PFSK-1 (cell line): ENCODE measurements around the gene ONECUT3. TPM values are rescaled to one million over a fixed set of nuclear protein-coding genes. Genes with fewer than 3 reads are reported as not detected.

ENCODE experiments used
- FOXP2 ChIP-seq: optimal IDR thresholded peaks from 2 replicates; pipeline ENCODE3; 2011; ENCODE audit warnings: borderline replicate concordance, control low read depth, inconsistent platforms; ENCODE audit not compliant: insufficient read depth; ENCODE audit errors: extremely low read length, extremely low read depth
- POLR2AphosphoS5 ChIP-seq: IDR thresholded peaks from 2 replicates; pipeline ENCODE4 v1.6.1; 2012; ENCODE audit warnings: low read depth, mild to moderate bottlenecking, control low read depth, low read length, moderate library complexity
- SIN3A ChIP-seq: IDR thresholded peaks from 2 replicates; pipeline ENCODE4 v1.6.1; 2012; ENCODE audit warnings: mild to moderate bottlenecking, low read length, moderate library complexity, borderline replicate concordance; ENCODE audit not compliant: insufficient read depth
- TAF1 ChIP-seq: IDR thresholded peaks from 2 replicates; pipeline ENCODE4 v1.6.1; 2012; ENCODE audit warnings: low read length, control low read depth, borderline replicate concordance; ENCODE audit not compliant: insufficient read depth
- polyA plus RNA-seq: library from polyadenylated mRNA; unstranded; fragments of >200 nt; gene quantifications from one replicate; pipeline ENCODE4 v1.2.1, GENCODE V29; 2012; ENCODE audit warnings: low read depth, missing spikeins; ENCODE audit not compliant: insufficient read length
- TF ChIP-seq, protein P1 (sequence below), 2 experiments: IDR thresholded peaks; 2 replicates each; pipeline versions ENCODE4 v1.6.1 to v1.8.0; 2011 to 2012; ENCODE audit warnings: low read depth in 2 of 2, low read length in 2 of 2, control low read depth in 1 of 2, inconsistent platforms in 1 of 2, mild to moderate bottlenecking in 1 of 2, moderate library complexity in 1 of 2; ENCODE audit not compliant: insufficient read depth in 1 of 2

Gene ONECUT3
- polyA plus RNA-seq: 0.16 TPM

DNA sequence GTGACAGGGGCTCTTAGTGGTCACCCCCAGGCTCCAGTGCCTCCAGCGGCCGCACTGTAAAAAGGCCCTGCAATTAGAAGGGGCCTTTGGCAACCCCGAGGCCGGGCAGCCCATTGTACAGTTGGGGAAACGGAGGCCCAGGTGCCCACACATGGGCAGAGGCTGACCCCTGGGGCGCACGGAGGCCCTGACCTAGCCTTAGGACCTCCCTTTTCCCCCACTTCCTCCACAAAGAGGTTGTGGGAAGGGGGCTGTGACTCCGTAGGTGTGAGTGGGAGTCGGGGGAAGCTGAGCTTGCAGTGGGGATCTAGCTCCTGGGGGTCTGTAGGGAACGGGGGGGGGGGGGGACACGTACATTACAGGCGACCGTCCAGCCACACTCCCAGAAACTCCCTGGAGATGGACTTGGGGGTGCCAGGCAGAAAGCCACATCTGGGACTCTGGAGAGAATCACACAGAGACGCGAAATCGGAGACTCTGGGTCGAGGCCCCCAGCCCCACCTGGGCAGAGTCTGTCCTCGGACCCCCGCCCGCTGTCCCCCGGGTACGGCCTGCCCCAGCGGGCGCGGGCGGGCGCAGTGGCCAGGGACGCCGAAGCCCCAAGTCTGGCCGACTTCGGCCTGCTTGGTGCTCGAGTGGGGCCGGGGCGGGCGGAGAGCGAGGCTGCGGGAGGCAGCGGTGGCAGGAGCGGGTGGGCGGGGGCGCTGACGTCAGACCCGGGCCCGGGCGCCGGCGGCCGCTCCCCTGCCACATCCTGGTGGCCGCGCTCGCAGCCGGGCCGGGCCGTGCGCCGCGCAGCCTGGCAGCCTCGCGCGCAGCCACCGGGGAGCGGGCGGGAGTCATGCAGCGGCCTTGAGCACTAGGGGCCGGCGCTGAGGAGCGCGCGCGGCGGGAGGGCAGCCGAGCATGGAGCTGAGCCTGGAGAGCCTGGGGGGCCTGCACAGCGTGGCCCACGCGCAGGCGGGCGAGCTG lies at the start of gene ONECUT3:
Gene ONECUT3, plus strand, starts transcription at position 750 of the 972 bp plus-strand sequence. Its CDS starts 157 bp downstream, at position 907.
- TF ChIP-seq TAF1 (no peak), SIN3A (no peak), POLR2AphosphoS5 (no peak), FOXP2 (no peak)
- TF ChIP-seq, protein P1, sequence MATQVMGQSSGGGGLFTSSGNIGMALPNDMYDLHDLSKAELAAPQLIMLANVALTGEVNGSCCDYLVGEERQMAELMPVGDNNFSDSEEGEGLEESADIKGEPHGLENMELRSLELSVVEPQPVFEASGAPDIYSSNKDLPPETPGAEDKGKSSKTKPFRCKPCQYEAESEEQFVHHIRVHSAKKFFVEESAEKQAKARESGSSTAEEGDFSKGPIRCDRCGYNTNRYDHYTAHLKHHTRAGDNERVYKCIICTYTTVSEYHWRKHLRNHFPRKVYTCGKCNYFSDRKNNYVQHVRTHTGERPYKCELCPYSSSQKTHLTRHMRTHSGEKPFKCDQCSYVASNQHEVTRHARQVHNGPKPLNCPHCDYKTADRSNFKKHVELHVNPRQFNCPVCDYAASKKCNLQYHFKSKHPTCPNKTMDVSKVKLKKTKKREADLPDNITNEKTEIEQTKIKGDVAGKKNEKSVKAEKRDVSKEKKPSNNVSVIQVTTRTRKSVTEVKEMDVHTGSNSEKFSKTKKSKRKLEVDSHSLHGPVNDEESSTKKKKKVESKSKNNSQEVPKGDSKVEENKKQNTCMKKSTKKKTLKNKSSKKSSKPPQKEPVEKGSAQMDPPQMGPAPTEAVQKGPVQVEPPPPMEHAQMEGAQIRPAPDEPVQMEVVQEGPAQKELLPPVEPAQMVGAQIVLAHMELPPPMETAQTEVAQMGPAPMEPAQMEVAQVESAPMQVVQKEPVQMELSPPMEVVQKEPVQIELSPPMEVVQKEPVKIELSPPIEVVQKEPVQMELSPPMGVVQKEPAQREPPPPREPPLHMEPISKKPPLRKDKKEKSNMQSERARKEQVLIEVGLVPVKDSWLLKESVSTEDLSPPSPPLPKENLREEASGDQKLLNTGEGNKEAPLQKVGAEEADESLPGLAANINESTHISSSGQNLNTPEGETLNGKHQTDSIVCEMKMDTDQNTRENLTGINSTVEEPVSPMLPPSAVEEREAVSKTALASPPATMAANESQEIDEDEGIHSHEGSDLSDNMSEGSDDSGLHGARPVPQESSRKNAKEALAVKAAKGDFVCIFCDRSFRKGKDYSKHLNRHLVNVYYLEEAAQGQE (IDR thresholded peaks at IDR 0.05; ENCODE audit: insufficient read depth in 1 of 2, low read depth in 2 of 2, low read length in 2 of 2): no peak

DNA sequence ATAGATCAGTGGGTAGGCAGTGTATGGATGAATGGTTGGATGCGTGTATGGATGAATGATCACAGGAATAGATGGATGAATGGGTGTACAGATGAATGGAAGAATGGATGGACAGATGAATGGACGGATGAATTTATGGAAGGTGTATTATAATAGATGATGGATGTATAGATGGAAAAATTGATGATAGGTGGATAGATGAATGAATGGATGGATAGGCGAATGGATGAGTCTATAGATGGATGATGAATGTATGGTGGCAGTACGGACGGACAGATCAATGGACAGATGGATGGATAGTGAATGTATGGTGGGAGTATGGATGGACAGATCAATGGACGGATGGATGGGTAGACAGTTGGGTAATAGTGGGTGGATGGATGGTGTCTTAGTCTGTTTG lies 49.0 kb upstream of the ONECUT3 start:
- TF ChIP-seq TAF1: no peak
- TF ChIP-seq SIN3A: no peak
- no peak for TF ChIP-seq POLR2AphosphoS5

DNA sequence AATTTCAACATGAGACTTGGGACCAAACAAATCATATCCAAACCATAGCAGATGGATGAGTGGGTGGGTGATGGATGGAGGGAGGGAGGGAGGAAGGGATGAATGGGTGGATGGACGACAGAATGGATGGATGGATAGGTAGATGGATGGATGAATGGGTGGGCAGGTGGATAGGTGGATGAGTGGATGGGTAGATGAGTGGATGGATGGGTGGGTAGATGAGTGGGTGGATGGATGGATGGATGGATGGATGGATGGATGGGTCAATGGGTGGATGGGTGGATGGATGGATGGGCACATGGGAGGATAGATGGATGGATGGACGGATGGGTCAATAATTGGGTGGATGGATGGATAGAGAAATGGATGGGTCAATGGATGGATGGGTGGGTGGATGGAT lies 47.9 kb upstream of the ONECUT3 start:
- TF ChIP-seq, protein P1 (IDR thresholded peaks at IDR 0.05; ENCODE audit: insufficient read depth in 1 of 2, low read depth in 2 of 2, low read length in 2 of 2): no peak
- TF ChIP-seq FOXP2 (no peak), POLR2AphosphoS5 (no peak), SIN3A (no peak), TAF1 (no peak)

DNA sequence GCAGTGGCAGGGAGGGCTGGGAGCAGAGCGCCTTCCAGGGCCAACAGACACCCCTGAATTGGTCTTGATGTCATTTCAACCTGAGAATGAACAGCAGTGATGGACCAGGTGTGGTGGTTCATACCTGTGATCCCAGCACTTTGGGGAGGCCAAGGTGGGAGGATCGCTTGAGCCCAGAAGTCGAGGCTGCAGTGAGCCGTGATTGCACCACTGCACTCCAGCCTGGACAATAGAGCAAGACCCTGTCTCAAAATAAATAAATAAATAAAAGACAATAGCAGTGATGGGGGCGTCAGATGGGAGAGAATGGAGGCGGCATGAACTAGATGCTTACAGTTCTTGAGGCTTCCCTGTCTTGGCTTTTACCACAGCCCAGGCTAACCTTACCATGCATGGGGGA lies 46.1 kb upstream of the ONECUT3 start:
- no peak for TF ChIP-seq FOXP2
- TF ChIP-seq POLR2AphosphoS5: no peak
- TF ChIP-seq, protein P1 (IDR thresholded peaks at IDR 0.05; ENCODE audit: insufficient read depth in 1 of 2, low read depth in 2 of 2, low read length in 2 of 2): no peak
- no peak for TF ChIP-seq TAF1
- no peak for TF ChIP-seq SIN3A

DNA sequence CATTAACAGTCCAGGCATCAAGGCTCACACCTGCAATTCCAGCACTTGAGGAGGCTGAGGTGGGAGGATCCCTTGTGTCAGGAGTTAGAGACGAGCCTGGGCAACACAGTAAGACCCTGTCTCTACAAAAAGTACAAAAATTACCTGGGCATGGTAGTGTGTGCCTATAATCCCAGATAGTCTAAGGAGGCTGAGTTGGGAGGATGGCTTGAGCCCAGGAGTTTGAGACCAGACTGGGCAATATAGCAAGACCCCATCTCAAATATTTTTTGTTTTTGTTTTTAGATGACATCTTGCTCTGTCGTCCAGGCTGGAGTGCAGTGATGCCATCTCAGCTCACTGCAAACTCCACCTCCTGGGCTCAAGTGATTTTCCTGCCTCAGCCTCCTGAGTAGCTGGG lies 40.1 kb upstream of the ONECUT3 start:
- TF ChIP-seq SIN3A (no peak), POLR2AphosphoS5 (no peak), FOXP2 (no peak), TAF1 (no peak)
- TF ChIP-seq, protein P1 (IDR thresholded peaks at IDR 0.05; ENCODE audit: insufficient read depth in 1 of 2, low read depth in 2 of 2, low read length in 2 of 2): no peak
